Left cardiac atrium (tissue), 4 donors: ENCODE results near the gene S100B. TPM values are rescaled to one million over a fixed set of nuclear protein-coding genes. Genes with fewer than 3 reads are reported as not detected.
"Not testable (repeated sequence)": the region's sequence is repeated elsewhere in the genome, so short reads cannot be mapped to it uniquely, and the experiment has no call there.

Source experiments
- ATAC-seq, 2 donors: fragments of 200-7000 bp; cut with Tn5 transposase; one replicate each; pipeline ENCODE4 v1.9.1; 2020; ENCODE audit warnings: mild to moderate bottlenecking in 2 of 2, moderate library complexity in 2 of 2
- DNase-seq: peaks from one replicate; pipeline ENCODE4 v3.0.0-alpha.2; 2020
- intact Hi-C, 2 donors: fragments of 100-400 bp; cut with DNase I; formaldehyde crosslinking; loops; one replicate each; pipeline versions ENCODE4 v1.14.1 to v1.15.1; 2022 to 2023
- total RNA-seq, 2 donors: library from RNA; stranded (reverse); fragmentation: NEBNext Ultra II Directional; extraction: Animal tissue kit (Norgen Biotek cat#: 25700); gene quantifications; one replicate each; pipeline ENCODE4 v1.2.1, GENCODE V29; 2021
- donor health status: DM: no; HTN: yes; CAD: no.
- donor health status: DM: no; HTN: yes; CAD: no; lungs with severe emphysema.
- donor health status: DM: yes; HTN: yes; CAD: no.
- donor health status: Dilated cardiomyopathy.

Gene S100B
- total RNA-seq, 2 donors from 2014 or later: 12.8 to 41.0 TPM

GRCh38 chr21:46633566-46633965, 28.7 kb upstream of the S100B start:
- intact Hi-C loops: no loop called here
- no peak for DNase-seq
- ATAC-seq: no peak

GRCh38 chr21:46630915-46631314, 26.0 kb upstream of the S100B start:
- intact Hi-C loops, ATAC-seq, DNase-seq: not testable (repeated sequence)

GRCh38 chr21:46628868-46629267, 24.0 kb upstream of the S100B start:
- ATAC-seq: no peak
- DNase-seq: no peak
- intact Hi-C loops: no loop called here

- intact Hi-C loops: no loop called here
- no peak for ATAC-seq
- no peak for DNase-seq
These were observed 22.8 kb upstream of the S100B start for GRCh38 chr21:46627726-46628125.

DNA sequence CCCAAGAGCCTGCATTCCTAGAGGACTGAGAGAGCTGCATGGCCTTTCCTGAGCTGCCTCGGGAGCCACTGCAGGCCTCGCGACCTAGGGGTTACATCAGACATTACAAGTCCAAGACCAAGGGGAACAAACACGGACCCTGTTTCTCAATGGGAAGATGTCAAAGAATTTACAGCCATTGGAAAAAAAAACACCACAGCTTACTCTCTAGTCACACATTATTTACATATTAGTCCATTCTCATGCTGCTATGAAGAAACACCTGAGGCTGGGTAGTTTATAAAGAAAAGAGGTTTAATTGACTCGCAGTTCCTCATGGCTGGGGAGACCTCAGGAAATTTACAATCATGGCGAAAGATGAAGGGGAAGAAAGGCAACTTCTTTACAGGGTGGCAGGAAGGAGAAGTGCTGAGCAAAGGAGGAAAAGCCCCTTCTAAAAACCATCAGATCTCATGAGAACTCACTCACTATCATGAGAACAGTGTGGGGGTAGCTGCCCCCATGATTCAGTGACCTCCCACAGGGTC, 22.2 kb upstream of the S100B start:
- intact Hi-C loops: no loop called here
- DNase-seq (no peak), ATAC-seq (no peak)

DNA sequence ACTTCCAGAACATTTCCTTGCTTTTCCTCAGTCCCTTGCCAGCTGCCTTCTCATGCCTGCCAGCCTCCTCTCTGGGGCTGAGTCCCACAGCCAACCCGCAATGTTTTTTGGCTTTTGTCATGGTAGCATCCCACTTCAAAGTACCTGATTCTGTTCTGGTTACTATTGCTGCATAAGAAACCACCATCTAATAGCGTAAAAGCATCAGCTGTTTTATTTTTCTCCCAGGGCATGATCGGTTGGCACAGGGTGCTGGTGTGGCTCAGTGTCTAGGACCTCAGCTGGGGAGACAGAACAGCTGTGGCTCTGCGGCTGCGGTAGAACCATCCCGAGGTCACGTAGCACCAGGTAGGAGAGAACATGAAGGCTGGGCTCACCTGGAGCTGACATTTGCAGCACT, 21.7 kb upstream of the S100B start:
- DNase-seq (no peak), ATAC-seq (no peak)
- intact Hi-C loops: no loop called here

DNA sequence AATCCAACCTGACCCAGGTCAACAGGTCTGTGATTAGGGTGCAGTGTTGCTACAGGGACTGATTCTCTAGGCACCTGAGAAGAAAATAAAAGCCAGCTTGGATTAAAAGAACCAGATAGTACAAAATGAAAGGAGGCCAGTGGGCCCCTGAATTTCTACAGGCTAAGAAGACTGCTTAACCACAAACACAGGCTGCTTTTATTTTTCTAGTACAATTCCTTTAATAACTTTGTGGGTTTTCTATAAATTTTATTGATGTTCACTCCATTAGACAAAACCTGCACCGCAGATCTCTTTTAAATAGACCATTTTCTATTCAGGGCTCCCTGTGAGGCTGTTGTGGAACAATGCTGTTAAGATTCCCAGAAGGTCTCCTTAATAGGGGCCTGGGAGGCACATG, 20.9 kb upstream of the S100B start:
- ATAC-seq: no peak
- DNase-seq: no peak
- intact Hi-C loops: no loop called here

DNA sequence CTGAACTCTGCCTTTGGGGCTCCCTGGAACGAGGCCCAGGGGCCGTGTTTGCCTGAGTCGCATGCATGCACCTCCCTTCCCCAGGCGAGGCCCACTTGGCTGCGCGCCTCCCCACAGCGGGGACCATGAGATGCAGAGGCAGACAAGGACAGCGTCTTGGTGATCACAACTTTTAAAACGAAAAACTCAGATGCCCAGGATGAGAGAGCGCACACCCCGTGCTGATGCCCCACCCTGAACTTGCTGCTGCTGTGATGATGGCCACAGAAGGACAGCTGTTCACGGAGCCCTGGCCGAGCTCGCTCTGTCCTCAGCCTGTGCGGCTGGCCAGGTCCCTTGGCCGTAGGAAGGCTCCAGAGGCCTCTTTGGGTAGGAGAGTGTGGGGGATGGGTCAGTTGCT, 19.2 kb upstream of the S100B start:
- DNase-seq (no peak), ATAC-seq (no peak)
- intact Hi-C loops: no loop called here

- ATAC-seq (peak; percentile 66 to 89), DNase-seq (peak; percentile 48)
- intact Hi-C loops: no loop called here
These were observed 17.3 kb upstream of the S100B start for GRCh38 chr21:46622226-46622625.

DNA sequence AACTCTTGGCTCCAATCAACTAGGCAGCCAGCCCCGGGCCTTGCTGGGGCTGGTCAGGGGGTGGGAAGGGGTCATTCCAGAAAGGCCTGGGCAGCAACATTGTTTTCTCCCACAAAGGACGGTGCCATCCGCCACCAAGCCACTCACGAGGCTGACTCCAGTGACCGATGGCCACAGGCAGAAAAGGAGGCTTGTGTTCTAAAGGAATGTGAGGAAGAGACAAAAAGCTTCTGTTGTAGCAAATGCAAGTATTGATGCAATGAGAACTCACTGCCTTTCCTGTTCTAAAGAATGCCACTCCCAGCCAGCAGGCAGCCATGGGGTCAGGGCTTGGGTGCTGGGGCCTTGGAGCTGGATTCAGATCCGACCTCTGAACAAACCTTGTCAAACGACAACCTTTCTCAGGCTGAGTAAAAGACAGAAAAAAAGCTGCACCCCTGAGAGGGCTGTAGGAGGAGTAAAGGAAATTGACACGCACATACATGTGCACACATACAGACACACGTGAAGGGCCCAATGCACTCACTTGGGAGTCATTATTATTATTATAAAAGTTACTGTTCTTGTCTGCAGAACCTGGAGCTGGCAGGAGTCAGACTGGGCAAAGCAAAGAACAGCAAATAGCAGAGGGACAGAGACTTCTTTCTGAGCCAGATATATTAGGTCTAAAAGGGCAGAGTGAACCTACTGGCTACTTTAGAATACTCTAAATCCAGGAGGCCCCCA, 16.7 kb upstream of the S100B start:
- ATAC-seq (peak in 1 of 2 donors; percentile 44), DNase-seq (no peak)
- intact Hi-C loops: no loop called here

GRCh38 chr21:46620846-46621245, 16.0 kb upstream of the S100B start:
- no peak for ATAC-seq
- no peak for DNase-seq
- intact Hi-C loops: no loop called here

GRCh38 chr21:46619846-46620245, 15.0 kb upstream of the S100B start:
- ATAC-seq (no peak), DNase-seq (no peak)
- intact Hi-C loops: no loop called here

- DNase-seq: no peak
- no peak for ATAC-seq
- intact Hi-C loops: no loop called here
These were observed 14.0 kb upstream of the S100B start for GRCh38 chr21:46618738-46619379.

- ATAC-seq (no peak), DNase-seq (no peak)
- intact Hi-C loops: no loop called here
These were observed 12.6 kb upstream of the S100B start for GRCh38 chr21:46617267-46618051.

- intact Hi-C loops: no loop called here
- DNase-seq (no peak), ATAC-seq (no peak)
These were observed 11.8 kb upstream of the S100B start for GRCh38 chr21:46616656-46617055.

DNA sequence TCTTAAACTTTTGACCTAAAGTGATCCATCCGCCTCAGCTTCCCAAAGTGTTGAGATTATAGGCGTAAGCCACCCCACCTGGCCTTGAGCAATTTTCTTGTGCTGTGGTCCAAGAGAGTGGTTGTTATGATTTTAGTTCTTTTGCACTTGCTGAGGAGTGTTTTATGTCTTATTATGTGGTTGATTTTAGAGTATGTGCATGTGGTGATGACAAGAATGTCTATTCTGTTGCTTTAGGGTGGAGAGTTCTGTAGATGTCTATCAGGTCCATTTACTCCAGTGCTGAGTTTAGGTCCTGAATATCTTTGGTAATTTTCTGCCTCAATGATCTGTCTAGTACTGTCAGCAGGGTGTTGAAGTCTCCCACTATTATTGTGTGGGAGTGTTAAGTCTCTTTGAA, 11.2 kb upstream of the S100B start:
- ATAC-seq: no peak
- intact Hi-C loops: no loop called here
- no peak for DNase-seq

GRCh38 chr21:46613391-46613790, 8.5 kb upstream of the S100B start:
- DNase-seq: no peak
- intact Hi-C loops: no loop called here
- ATAC-seq: no peak

DNA sequence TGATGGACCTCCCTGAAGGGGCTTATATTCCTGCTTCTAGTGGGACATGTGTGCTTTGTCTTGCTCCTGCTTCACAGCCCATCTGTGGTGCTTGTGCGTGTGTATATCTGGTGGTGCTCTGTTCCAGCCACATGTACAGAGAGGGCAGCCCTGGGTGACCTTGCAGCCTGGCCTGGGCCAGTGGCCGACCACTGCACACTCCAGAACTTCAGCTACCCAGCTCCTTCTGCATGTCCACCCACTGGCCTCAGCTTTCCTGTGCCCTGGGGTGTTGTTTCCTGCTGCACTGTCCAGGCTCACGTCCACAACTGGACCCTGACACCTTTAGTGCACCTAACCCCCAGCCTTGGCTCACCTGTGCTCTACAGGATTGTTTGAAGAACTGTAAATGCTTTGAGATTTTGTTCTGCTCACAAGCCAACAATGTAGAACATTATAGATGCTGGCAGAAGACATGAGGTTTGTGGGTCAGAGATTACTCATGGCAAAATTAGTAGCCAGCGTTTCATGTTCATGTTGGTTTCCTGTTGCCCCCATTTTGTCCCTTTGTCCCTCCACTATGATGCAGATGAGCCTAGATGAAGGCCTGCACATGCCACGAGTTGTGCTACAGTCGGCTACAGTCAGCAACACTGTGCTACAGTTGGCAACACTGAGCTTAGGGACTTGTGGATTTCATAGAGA, 5.3 kb upstream of the S100B start:
- ATAC-seq: no peak
- intact Hi-C loops: no loop called here
- no peak for DNase-seq

DNA sequence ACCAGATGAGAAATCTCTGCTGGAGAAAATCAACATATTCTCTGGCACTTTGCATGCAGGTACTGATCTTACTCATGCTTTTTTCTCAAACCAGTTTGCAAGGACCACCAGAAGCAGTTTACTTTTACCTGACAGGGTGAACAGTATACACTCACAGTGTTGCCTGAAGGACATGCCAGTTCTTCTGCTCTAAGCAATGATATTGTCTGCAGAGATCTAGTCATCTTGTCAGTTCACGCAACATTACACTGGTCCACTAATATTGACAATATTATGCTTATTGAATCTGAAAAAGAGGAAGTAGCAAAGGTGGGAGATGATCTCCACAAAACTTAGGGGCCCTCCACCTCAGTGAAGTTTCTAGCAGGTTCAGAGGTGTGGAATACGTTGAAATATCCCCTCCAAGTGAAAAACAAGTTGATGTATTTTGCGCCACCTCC, 3.8 kb upstream of the S100B start:
- ATAC-seq (no peak), DNase-seq (no peak)
- intact Hi-C loops: no loop called here

DNA sequence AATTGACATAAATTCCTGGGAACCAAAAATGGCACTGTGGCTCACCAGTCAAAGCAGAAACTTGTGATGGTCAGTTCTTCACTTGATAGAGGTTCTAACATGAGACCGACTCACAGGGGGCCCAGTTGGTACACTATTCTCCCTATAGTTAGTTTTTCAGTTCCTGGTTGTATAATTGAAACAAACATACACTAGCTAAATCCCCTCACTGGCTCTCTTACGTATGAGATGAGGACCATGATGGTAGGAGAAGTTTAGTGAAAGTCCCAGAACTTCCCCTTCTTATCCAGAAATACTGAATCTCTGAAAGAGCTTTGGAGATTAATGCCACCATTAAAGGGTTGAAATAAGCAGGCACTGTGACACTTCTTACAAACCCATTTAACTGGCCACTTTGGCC, 2.8 kb upstream of the S100B start:
- no peak for ATAC-seq
- intact Hi-C loops: no loop called here
- no peak for DNase-seq
